NCI-H2081 treated with DMSO at 0.1 percent for 48 hours (cell line): Measurements from ENCODE around the gene APBA2.
"Not testable (repeated sequence)": the region's sequence is repeated elsewhere in the genome, so short reads cannot be mapped to it uniquely, and the experiment has no call there.

Experiments used
- DNase-seq: peaks from one replicate; lab custom pipeline; 2025; lab: John Stamatoyannopoulos, UW

APBA2 gene

DNA sequence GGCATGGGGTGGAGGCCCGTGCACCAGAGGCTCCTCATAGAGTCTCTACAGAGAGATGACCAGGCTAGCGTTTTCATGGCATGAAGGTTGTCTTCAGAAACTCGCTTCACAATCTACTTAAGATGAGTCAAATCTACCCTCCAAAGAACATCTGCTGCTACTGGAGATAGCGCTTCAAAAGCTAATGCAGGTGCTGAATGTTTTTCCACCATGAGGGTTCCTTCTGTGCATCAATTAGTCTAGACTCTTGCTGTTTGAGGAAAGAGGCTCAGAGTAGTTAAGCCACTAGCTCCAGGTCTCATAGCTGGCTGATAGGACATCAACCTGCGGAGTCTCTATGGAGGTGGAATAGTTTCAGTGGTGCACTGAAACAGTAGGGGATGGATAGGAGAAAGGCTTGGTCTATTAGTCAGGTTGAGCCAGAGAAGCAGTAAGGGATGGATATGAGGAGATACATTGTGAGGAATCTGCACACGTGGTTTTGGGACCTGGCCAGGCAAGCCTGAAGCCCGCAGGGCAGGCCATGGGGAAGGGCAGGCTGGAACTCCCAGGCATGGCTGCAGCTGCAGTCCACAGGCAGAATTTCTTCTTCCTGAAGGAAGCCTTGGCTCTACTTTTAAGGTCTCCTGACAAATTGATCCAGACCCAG, 117.5 kb downstream of the APBA2 start:
- DNase-seq = no peak

- no peak for DNase-seq
Measured at GRCh38 chr15:29003840-29004233, 118.1 kb downstream of the APBA2 start.

DNA sequence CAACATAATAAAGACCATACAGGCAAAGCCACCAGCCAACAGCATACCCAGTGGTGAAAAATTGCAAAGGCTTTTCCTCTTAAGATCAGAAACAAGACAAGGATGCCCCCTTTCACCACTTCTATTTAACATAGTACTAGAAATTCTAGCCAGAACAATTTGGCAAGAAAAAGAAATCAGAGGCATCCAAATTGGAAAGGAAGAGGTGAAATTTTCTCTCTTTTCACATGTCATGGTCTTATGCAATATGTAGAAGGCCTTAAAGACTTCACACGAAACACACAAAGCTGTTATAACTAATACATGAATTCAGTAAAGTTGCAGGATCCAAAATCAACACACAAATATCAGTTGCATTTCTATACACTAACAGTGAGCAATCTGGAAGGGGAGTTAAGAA, 120.2 kb downstream of the APBA2 start:
- DNase-seq = no peak

DNA sequence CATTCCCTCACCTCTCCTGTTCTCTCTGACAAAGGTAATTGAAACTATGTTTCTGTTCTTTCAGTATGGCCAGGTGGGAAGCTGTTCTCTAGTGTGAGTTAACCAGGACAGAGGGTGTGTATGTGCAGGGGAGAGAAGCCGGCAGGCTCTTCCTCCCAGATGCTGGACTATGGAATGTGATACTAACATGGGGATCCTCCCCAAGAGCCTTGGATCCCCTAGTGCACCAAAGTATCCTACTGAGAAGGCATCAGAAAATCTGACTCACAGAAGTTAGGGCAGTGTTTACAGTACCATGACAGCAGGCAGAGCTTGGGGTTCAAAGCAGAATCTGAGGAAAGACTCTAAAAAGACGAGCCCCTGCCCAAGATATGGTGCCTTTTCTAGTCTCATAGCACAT, 123.1 kb downstream of the APBA2 start:
- DNase-seq = no peak

DNA sequence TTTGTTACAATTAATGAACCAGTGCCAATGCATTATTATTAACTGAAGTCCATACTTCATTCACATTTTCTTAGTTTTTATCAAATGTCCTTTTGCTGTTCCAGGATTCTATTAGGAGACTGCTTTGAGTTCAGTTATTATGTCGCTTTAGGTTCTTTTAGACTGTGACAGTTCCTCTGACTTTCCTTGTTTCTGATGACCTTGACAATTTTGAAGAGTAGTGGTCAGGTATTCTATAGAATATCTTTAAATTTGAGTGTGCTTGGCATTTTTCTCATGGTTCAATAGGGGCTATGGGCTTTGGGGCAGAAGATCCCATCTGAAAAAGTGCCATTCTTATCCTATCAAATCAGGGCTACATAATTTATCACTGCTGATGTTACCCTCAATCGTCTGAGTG, 126.3 kb downstream of the APBA2 start:
- DNase-seq = no peak

DNA sequence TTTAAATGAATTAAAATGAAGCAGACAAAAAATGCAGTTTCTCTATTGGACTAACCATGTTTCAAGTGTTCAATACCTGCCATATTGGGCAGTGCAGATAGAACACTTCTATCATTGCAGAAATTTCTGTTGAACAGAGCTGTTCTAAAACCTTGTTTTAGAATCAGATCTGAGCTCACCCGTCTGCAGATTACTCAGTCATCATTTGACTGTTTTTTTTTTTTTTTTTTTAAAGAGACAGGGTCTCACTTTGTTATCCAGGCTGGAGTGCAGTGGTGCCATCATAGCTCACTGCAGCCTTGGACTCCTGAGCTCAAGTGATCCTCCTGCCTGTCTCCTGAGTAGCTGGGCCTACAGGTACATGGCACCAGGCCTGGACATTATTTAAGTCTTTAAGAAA, 128.7 kb downstream of the APBA2 start:
- no peak for DNase-seq

GRCh38 chr15:29016518-29016917, 130.7 kb downstream of the APBA2 start:
- no peak for DNase-seq

DNA sequence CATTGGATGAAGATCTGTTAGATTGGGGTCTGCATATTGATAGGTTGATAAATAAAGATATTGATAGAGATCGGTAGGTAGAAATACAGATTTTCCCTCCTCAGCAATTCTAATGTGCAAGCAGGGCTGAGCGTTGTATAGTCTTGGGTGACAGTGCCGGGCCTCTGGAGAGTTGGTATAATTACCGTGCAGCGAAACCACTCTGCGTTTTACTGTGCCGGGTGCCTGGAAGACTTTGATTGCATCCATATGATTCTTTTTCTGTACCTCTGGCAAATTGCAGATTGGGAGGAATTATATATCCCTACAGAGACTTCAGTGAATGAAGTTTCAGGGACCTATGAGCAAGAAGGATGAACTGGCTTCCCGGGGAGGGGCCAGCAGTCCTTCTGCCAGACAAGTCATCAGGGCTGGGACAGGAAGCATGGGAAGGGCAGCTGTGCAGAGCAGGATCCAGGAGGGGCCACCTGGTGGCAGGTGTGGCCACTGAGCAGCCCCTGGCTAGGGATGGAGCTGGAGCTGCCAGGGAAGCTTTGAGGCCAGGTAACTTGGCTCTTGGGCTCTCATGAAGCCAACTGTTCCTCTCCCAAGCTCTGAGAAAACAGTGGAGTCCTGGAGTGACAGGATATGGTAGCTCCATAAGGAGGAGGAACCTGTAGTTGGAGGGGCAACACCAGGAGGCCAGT, 132.5 kb downstream of the APBA2 start:
- DNase-seq = no peak

- DNase-seq = no peak
Measured at GRCh38 chr15:29018995-29019976, 133.5 kb downstream of the APBA2 start.

GRCh38 chr15:29021857-29022256, 136.1 kb downstream of the APBA2 start:
- DNase-seq = no peak

- peak; percentile 47 for DNase-seq
Measured at GRCh38 chr15:29024662-29025061, 138.9 kb downstream of the APBA2 start.

DNA sequence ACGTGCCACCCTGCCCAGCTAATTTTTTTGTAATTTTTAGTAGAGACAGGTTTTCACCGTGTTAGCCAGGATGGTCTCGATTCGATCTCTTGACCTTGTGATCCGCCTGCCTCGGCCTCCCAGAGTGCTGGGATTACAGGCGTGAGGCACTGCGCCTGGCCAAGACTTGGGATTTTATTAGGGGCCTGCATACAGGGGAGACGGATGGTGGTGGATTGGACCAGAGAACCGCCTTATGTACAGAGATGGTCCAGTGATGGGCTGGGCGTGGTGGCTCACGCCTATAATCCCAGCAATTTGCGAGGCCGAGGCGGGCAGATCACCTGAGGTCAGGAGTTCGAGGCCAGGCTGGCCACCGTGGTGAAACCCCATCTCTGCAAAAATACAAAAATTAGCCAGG, 139.6 kb downstream of the APBA2 start:
- not testable (repeated sequence) for DNase-seq

- not testable (repeated sequence) for DNase-seq
Measured at GRCh38 chr15:29028158-29028557, 142.4 kb downstream of the APBA2 start.

GRCh38 chr15:29029651-29030195, 143.9 kb downstream of the APBA2 start:
- DNase-seq = no peak

GRCh38 chr15:29031502-29032228, 145.9 kb downstream of the APBA2 start:
- no peak for DNase-seq

- no peak for DNase-seq
Measured at GRCh38 chr15:29032229-29032625, 146.5 kb downstream of the APBA2 start.

GRCh38 chr15:29032751-29033150, 147.0 kb downstream of the APBA2 start:
- DNase-seq = no peak

DNA sequence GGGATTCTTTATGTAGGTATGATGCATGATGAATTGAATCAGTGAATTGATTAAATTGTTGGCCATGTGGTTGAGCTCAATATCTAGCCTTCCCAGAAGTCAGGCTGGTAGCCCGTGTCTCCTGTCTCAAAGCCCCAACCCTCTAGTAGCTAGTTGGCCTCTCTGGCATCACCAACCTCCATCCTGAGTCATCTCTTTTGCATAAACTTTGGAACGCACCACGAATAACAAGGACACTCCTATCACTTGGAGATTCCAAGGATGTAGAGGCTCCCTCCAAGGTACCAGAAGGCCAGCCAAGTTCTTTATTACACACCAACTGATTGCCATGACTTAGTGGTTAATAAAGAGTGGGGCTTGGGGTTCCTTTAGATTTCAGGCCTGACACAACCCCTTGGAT, 148.4 kb downstream of the APBA2 start:
- DNase-seq = no peak

DNA sequence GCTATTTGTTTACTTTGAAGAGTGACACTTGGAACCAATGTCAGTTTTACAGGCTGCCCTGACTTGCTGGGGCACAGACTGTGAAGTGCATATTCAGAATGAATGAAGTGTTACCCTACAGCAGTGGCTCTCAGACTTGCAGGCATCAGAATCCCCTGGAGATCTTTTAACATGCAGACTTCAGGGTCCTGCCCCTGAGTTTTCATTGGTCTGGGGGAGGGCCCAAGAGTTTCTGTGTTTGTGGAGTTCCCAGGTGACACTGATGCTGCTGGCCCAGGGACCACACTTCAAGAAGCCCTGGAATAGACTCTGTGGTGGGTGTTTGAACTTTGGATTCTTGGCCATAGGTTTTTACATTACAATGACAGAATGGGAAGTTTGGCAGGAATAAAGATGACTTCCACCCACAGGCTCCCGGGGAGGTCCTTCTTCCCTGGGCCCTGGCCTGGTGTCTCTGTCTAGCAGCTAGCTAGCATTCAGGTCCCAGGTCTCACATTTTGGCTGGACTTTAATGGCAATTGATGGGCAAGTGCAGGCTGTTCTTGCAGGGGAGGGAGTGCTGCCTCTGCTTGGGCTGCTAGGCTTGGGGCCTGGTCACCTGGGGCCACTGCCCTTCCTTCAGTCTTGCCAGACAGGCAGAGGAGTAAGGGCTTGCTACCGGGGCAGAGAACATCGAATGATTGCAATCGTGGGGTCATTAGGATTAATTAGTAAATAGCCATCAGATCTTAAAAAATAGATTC, 149.0 kb downstream of the APBA2 start:
- DNase-seq = no peak

DNA sequence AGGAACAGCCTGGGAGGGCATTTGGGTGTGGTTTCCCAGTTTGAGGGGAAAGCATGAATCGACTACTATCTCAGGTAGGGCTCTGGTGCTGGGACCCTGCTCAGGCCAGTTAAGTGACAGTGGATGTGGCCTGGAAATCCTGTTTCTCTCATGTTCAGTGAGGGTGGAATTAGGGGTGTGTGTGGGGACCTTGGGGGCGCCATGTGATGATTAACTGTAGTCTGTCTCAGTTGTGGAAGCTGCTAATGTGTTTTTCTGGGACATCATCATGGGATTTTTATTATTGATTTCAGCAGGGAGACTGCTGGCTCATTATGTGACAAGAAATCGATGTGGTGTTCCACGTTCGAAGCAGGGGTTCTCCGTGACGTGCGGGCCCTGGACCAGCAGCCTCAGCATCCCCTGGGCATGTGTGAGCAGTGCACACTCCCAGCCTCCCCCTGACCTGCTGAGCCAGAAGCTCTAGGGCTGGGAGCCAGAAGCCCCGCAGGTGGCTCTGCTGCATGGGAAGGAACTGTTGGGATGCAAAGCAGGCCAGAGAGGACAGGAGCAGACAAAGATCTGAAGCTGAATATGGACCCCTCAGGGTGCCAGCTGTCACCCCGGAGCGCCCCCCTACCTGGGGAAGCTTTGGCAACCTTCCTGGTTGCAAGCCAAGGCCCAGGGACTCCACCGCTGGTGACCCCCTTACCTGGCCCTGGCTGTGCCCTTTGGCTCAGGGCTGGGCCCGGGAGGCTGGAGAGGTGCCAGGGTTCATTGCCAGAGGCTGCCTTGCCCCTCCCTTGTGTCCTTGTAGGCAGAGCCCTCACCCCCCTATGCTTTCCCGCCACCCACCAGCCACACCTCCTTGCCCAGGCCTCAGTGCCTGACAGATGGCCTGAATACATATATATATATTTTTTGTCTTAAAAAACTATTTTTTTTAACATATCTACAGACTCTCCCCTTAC, 149.8 kb downstream of the APBA2 start:
- DNase-seq = no peak
